GM12864 (cell line): ENCODE measurements around the gene ALX1.

ENCODE experiments used
- DNase-seq: peaks from one replicate; pipeline ENCODE4 v3.0.0-alpha.2; 2011; ENCODE audit warnings: low read depth
- H3K4me3 ChIP-seq: 2 replicates; pipeline ENCODE4 v1.5.1; 2011; ENCODE audit warnings: mild to moderate bottlenecking, low read depth, low read length, control low read depth
- TF ChIP-seq, protein P1 (sequence below): IDR thresholded peaks from 2 replicates; pipeline ENCODE4 v1.5.1; 2011; ENCODE audit warnings: low read depth, mild to moderate bottlenecking, moderate library complexity, low read length, control low read depth, inconsistent platforms; ENCODE audit errors: missing control alignments

Gene ALX1

DNA sequence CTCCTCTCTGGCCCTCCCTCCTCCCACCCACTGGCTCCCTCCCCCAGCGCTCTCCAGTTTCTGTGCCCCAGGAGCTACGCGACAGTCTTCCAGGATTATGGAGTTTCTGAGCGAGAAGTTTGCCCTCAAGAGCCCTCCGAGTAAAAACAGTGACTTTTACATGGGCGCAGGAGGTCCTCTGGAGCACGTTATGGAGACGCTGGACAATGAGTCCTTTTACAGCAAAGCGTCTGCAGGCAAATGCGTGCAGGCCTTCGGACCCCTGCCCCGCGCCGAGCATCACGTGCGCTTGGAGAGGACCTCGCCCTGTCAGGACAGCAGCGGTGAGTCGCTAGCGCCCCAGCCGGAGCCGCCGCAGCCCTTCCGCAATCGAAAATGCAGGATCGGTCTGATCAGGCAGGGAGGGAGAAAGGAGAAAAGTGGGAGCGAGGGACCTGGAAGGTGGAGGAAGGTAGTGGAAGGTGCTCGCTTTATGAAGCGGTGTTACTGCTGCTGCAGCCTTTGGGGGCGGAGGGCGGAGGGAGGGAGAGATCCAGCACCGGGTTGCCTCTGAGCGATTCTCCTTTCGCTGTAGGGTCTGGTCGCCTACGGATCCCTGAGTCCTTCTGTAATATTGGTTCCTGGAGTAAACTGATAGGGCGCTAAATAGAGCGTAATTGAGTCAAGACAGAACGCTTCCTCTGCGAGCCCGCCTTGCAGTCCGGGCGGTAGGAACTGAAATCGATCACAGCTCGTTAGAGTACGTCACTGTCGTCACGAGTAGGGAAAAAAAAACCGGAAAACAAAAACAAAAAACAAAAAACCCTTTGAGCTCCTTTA lies at the start of gene ALX1:
Gene ALX1 (plus strand): TSS at position 56 of the 819 bp plus-strand sequence. CDS start 42 bp downstream, at position 98.
- TF ChIP-seq, protein P1, sequence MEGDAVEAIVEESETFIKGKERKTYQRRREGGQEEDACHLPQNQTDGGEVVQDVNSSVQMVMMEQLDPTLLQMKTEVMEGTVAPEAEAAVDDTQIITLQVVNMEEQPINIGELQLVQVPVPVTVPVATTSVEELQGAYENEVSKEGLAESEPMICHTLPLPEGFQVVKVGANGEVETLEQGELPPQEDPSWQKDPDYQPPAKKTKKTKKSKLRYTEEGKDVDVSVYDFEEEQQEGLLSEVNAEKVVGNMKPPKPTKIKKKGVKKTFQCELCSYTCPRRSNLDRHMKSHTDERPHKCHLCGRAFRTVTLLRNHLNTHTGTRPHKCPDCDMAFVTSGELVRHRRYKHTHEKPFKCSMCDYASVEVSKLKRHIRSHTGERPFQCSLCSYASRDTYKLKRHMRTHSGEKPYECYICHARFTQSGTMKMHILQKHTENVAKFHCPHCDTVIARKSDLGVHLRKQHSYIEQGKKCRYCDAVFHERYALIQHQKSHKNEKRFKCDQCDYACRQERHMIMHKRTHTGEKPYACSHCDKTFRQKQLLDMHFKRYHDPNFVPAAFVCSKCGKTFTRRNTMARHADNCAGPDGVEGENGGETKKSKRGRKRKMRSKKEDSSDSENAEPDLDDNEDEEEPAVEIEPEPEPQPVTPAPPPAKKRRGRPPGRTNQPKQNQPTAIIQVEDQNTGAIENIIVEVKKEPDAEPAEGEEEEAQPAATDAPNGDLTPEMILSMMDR = no peak
- no peak for DNase-seq
- H3K4me3 ChIP-seq = no peak within 1 kb of the TSS

- H3K4me3 ChIP-seq = no peak overlapping the region
- no peak for DNase-seq
- TF ChIP-seq, protein P1 = no peak
These were observed 42.7 kb upstream of the ALX1 start for GRCh38 chr12:85237327-85237726.

DNA sequence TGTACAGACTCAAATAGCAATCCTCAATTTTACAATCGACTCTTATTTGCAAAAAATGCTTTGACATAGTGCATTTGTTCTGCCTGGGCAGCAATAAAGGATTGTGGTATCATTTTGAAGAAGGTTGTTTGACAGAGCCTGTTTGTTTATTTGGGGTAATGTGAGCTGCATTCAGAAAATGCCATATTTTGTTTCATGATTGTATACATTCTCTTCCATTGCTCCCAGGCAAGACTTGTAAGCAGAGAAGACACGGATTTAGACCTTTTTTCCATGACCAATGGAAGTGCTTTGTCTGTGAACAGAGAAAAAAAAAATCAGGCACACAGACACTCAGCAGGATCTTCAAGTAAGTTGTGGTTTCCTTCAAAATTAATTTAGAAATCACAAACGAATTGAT lies 35.5 kb upstream of the ALX1 start:
- H3K4me3 ChIP-seq = no peak overlapping the region
- DNase-seq = no peak
- TF ChIP-seq, protein P1 = no peak

- DNase-seq = no peak
- no peak overlapping the region for H3K4me3 ChIP-seq
- TF ChIP-seq, protein P1 = no peak
These were observed 26.2 kb upstream of the ALX1 start for GRCh38 chr12:85253853-85254252.

DNA sequence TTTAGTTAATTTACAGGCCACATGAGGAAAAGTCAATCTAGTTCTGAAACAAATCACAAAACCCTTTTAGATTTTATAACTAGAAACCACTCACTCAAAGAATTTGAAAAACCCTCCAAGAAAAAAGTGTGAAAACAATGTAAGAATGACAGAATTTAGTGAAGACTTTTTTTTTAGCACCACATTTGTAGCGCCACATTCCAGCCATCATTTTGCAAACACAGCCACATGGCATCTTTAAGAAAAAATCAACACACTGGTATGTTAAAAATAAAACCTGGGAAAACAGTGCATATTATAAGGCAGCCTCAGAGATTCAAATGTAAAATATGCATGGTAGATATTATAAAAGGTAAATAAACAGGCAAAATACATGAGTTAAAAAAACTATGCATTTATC lies 22.3 kb upstream of the ALX1 start:
- TF ChIP-seq, protein P1 = no peak
- no peak for DNase-seq
- H3K4me3 ChIP-seq = no peak overlapping the region

GRCh38 chr12:85260447-85260846 lies 19.6 kb upstream of the ALX1 start:
- DNase-seq = no peak
- H3K4me3 ChIP-seq = no peak overlapping the region
- TF ChIP-seq, protein P1 = no peak

GRCh38 chr12:85260896-85261295 lies 19.1 kb upstream of the ALX1 start:
- H3K4me3 ChIP-seq = no peak overlapping the region
- DNase-seq = no peak
- TF ChIP-seq, protein P1 = no peak
